AG08396 (cell line): ENCODE data around the gene FBXW7.
A peak's percentile ranks its signal among the peaks of the same experiment; 100 is the strongest.
"Not testable (repeated sequence)": the region's sequence is repeated elsewhere in the genome, so short reads cannot be mapped to it uniquely, and the experiment has no call there.

Experiments used
- DNase-seq: peaks from one replicate; pipeline ENCODE4 v3.0.0; 2012; ENCODE audit warnings: low spot score, mixed read lengths

Gene FBXW7, protein sequence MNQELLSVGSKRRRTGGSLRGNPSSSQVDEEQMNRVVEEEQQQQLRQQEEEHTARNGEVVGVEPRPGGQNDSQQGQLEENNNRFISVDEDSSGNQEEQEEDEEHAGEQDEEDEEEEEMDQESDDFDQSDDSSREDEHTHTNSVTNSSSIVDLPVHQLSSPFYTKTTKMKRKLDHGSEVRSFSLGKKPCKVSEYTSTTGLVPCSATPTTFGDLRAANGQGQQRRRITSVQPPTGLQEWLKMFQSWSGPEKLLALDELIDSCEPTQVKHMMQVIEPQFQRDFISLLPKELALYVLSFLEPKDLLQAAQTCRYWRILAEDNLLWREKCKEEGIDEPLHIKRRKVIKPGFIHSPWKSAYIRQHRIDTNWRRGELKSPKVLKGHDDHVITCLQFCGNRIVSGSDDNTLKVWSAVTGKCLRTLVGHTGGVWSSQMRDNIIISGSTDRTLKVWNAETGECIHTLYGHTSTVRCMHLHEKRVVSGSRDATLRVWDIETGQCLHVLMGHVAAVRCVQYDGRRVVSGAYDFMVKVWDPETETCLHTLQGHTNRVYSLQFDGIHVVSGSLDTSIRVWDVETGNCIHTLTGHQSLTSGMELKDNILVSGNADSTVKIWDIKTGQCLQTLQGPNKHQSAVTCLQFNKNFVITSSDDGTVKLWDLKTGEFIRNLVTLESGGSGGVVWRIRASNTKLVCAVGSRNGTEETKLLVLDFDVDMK

DNA sequence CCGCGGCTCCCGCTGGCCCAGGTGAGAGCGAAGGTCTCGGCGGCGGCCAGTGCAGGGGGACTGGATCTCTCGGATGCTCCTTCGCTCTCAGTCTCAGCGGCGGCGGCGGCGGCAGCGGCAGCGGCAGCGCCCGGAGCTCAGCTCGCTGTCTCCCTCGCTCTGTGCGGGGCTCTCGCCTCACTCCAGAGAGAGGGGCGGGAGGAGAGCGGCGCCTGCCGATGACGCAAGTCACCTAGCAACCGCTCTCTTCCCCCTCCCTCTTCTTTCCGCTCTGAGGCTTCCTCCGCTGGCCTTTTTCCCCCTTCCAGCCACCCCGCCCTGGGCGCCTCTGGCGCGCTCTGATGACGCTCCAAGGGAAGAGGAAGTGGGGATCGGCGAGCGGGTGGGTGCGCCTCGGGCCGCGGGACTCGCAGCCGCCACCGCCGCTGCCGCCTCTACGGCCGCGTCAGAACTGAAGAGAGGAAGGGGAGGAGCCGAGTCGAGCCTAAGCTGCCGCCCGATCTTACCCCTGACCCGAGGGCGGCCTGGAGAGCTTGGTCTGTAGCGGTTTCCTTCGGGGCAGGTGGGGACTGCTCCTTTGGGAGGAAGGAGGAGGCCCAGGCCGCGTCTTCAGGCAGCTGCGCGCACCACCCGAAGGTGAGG is at the start of gene FBXW7:
TSS of gene FBXW7 (minus strand) at position 190 of the 642 bp plus-strand sequence. CDS start 124,289 bp downstream, outside the sequence.
- DNase-seq = peak; percentile 98

DNA sequence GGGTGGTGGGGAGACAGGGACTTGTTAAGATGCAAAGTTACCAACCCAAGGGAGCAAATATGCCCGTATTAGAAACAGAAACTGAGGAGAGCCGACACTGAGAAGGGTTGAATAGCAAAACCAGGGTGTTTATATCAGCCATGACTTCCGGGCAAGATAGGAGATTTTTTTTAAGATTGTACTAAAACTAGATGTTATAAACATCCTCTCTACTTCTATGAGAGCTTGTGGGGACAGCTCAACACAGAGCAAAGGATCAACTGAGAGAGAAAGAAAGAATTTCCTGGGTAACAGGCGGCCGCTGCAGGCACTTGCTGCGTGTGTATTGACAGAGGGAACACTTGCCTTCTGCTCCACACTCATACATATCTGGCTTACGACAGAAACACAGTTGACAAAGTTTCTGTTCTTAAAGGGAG is 49.1 kb upstream of the FBXW7 start:
- DNase-seq = no peak

DNA sequence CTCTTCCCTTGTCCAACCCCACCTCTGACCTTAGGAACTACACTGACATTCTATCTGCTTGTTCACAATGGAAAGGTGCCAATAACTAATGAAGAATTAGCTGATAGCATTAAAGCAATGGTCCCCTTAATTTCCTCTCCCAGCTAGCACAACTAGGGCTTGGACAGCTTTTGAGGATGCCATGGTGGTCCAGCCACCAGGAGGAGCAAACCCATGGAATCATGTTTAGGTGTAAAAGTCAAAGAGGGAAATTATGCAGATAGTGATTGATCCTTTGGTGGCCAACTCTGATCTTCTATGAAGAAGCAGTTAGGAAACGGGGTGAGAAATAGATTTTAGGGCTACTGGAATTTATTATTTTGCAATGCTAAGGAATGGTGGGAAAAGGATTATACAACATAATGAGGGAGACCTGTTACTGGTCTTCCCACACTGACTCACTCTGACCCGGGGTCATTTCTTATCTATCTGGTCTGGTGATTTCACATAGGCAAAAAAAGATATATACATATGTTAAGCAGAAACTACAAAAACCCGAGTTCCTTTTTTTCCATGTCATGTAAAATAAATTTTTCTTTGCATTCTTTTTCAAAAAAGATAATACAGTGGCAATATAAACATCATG is 45.8 kb upstream of the FBXW7 start:
- no peak for DNase-seq

DNA sequence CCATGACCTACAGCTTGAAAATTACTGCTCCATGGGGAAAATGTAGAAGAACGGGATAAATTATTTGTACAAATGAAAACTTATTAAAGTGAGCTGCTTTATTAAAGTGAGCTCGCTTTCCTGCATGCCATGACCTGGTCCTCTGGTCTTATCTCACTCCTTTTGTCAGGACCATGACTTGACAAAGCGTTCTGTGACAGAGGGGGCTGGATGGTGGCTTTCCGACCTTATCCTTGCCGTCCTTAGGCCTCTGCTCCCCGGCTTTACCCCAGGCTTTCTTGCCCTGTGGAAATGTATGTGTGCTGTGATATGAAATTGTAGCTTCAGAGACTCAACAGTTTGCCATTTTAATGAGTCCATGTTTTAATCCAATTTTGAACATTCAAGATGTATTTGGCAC is 44.0 kb upstream of the FBXW7 start:
- no peak for DNase-seq

DNA sequence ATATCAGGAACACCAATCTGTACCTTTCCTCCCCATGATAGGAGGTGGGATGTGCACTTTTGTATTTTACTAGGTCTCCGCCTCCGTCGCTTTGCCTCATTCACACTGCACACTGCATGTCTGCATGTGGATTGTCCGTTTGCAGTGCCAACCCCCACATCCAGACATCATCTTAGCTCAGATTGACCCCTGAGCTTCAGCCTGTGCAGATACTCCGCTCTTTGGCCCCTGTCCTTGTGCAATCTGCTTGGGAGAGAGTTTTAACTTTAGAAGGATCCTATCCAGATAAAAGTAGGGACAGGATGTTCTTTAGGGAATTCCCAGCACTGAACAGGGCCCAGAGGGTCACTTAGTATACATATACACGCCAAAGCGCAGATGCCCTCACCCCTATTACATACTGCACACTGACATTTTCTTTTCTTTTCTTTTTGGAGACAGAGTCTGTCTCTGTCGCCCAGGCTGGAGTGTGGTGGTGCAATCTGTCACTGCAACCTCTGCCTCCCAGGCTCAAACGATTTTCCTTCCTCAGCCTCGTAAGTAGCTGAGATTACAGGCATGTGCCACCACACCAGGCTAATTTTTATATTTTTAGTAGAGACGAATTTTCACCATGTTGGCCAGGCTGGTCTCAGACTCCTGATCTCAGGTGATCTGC is 43.3 kb upstream of the FBXW7 start:
- no peak for DNase-seq

DNA sequence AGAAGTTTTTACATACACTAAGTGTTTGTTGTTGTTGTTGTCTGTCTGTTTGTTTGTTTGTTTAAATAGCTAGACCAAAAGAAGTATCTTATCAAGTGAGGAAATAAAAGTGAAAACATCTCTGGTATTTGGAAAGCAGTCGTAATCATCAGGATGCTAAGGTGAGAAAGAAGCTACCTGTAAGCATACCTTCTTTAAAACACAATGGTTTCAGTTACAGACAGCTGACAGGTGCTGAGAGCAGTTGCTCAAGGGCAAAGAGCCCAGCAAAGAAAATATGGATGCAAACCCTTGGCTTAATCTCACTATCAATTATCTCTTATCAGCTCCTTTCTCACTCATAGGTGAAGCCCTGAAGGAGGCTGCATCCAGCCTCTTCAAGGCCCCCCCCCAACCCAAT is 42.8 kb upstream of the FBXW7 start:
- DNase-seq = no peak

DNA sequence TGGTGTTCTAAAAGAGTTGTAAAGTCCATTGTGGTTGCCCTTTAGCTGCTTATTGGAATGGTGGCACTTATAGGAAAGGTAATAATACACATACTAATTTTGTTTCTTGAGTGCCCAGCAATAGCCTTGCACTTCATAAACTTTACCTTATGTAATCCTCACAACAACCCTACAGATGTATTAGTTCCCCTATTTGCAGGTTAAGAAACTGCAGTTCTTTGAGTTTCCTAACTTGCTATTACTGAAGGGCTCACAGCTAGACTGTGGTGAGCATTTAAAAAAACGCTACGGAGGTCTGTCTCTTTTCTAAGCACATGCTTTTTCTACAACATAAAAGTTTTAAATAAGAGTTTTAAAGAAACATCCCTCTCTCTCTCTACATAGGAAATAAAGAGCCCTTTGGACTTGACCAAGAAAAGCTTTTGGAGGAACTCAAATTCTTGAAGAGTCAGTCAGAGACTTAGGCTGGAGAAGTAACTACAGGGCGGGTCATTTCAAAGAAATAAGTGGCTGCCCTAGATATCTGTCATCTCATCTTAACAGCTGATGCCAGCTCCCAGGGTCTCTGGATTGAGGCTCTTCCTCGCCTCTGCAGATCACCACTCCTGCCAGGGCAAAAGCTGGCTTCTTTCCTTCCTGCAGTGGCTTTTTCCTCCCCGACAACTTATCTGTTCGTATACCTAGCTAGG is 42.0 kb upstream of the FBXW7 start:
- DNase-seq = no peak

DNA sequence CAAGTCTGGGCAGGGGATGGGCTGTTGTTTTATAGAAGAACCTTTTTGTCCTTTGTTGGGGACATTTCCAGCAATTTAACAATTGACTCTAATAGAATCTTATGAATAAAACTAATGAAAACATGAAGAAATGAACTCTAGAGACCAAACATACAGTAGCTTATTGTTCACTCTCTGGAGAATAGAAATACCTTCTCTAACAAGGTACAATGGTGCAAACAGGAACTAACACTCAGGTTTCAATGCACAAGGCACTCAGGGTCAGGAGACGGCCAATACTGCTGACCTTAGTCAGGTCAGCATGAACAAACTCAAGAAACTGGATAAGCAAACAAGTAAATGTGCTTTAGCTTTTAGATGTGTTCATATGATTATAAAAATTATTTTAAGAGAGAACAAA is 39.6 kb upstream of the FBXW7 start:
- DNase-seq = no peak

DNA sequence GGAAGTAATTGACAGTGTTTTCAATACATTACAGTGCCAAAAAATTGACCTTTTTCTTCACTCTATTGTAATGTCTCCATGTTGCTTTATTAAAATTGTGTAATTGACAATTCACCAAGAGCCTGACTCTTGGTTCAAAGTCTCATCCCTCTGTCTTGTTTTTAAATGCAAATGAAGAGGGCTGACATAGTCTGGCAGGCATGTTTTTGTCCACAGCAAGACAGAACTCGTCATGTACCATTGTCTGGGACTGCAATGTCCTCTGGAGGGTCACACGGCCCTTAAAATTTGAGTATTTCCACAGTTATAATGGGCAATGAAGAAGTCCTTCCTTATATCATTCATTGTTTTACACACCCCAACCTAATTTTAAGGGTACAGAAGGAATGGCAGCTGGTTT is 38.0 kb upstream of the FBXW7 start:
- DNase-seq = no peak

DNA sequence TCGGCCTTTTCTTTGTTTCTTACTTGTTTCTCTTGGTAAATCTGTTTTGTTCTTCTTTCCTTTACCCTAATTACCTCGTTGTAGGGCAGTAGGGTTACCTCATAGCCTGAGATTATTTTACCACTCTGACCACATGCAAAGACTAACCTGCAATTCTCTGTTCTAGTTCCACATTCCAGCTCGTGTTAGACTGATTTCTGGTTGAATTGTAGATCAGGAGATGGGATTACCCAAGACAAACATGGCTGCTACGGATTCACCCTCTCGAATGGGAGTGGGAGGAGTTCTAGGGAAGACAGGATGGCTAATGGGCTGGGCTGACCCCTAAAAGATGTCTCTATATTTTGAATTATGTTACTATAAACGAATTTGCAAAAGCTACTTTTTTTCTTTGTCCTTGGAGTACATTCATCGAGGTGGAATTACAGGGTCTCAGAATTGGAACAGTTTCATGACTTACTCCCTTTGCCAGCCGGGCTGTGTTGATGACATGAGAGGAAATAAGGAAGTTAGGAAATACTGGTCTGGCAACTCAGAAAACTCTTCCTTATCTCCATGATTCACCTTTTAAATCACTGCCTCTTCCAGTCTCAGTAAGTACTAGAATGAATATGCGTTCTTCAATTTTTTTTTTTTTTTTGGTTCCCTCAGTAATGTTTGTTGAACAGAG is 36.7 kb upstream of the FBXW7 start:
- DNase-seq = no peak

DNA sequence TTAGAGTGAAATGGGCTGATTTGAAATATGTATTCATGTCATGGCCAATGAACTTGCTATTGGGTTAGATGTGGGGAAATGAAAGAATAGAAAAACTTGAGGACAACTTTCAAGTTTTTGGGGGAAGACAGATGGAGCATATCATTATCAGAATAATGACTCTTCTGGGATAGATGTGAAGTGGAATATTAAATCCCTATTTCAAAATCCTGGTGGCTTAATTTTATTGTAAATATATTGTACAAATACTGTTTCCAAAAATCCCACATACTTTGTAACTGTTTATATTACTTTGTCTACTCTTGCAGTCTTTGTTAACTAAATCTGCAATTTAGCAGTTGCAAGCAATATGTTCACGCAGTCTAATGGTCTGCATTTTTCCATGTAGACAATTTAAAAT is 35.9 kb upstream of the FBXW7 start:
- DNase-seq = no peak

DNA sequence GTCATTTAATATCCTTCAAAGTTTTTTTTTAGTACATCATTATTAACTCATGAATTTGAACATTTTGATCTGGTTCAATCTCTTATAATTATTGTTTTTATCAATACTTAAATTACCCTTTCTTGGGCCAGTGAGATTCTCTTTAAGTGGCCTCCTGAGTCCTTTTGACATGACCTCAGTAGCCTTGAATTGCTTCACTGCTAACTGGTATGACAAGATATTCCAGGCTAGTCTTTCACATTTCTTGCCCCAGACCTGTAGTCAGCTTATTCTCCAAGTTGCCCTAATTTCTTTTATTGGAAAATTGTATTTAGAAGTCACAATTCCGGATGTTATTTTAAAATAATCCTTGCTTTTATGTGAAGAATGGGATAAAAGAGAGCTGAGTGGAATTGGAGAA is 35.4 kb upstream of the FBXW7 start:
- DNase-seq = no peak

DNA sequence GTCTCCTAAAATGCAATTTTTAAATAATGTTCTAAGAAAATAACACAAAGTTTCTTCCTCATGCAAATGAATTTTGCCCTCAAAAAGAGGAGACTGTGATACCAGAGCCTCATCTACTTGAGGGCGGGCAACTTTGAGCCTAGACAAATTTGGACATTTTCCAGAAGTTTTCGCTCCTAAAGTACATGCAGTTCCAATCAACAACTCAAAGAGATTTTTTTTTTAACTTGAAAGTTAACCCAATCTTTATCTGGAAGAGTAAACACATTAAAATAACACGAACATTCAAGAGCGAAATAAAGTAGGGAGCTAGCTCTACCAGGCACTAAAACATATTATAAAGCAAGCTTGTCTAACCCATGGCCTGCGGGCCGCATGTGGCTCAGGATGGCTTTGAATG is 29.4 kb upstream of the FBXW7 start:
- DNase-seq = no peak

DNA sequence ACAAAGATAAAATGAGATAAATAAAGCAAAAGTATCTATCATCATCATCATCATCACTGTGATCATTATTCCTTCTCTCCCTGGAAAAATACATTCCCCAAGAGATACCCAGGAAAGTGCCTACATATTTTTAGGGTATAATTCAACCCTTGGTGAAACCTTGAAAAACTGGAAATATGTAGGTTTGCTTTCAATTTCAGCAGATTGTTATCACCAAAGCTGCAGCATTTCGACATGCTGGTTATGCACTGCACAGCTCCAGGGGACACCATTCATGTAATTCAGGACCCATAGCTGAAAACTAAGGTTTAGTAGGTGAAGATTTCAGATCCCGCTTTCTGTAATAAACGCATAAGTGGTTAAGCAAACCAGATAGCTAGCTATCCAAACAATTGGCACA is 28.4 kb upstream of the FBXW7 start:
- no peak for DNase-seq

DNA sequence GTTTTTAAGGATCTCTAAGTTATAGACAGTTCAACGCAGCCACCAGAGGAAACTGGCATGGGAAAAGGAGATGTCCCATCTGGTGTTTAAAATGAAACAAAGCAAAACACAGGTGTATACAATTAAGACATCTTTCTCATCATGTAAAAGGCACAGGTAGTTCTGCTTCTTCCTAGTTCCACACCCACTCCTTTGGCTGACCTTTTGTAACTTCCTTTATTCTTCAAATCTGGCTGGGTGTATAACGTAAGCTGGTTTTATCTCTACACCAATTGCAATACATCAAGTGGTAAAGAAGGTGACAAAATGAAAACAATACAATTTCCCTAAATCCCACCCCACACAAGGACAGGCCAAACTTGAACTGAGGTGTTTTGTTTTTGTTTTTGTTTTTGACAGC is 27.3 kb upstream of the FBXW7 start:
- no peak for DNase-seq

DNA sequence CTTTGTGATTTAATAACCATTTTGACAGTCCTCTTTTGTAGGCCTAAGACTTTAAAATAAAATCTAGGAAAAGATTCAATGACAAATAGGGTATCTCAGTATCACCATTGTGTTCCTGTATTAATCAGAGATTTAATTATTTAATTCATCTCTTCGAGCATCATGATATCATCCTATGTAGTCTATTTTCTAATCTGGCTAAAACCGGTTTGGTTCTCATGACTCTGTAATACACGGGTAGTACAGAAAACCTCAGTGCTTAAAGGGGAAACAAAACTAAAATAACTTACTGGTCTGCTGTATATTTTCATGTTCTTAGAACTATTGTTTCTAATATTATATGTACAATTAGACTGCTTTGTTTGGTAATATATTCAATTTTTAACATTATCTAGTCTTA is 23.7 kb upstream of the FBXW7 start:
- no peak for DNase-seq

DNA sequence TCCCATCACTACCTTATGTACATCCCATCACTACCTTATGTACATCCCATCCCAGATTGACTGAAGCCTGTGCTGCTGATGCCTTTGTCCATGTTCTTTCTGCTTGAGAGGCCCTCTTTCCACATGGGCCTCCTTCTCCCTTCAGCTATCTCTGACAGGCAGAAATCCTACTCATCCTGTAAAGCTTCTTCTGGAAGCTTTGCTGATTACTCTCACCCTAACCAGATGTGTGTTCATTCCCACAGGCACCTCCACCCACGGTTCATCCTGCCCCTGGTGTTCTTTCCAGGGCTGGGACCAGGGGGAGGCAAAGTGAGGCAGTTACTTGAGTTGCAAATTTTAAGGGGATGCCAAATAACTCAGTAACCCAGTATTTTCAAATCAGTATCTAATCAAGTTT is 22.5 kb upstream of the FBXW7 start:
- no peak for DNase-seq

DNA sequence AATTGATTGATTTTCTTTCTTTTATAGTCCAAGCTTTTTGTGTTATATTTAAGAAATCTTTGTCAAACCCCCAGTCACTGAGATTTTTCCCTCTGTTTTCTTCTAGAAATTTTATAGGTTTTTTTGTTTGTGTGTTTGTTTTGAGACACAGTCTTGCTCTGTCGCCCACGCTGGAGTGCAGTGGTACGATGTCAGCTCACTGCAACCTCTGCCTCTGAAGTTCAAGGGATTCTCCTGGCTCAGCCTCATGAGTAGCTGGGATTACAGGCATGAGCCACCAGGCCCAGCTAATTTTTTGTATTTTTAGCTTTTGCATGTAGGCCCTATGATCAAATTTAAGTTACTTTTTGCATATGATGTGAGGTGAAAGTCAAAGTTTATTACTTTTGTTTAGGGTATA is 20.9 kb upstream of the FBXW7 start:
- no peak for DNase-seq

DNA sequence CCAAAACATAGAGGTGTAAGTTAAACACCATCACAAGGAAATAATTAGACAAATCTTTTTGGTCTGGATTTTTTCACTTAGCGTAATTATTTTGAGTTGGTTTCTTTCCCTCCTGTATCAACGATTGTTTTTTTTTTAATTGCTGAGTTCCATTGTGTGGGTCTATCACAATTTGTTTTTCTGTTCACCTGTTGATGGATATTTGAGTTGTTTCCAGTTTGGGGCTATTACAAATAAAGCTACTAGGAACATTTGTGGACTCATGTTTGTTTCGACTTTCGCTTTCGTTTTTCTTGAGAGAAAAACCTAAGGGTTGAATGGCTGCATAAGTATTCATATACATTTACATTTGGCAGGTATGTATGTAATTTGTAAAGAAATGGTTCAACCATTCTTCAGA is 20.4 kb upstream of the FBXW7 start:
- DNase-seq = no peak

DNA sequence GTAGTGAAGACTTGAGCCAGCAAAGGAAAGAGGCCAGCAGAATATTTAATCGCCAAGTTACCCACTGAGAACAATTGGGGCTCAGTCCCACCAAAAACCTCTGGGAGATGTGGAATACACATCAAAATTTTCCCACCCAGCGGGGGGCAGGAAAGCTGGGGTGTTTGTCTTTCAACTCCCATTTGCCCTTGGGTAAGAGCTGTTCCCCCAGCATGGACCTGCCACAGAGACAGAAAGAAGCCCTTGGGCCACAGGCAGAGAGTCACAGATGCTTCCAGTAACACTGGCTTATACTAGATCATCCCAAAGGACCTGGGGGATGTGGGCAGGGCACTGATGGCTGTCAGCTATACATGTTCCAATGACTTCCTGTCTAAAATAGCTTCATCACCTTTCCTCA is 18.9 kb upstream of the FBXW7 start:
- no peak for DNase-seq

DNA sequence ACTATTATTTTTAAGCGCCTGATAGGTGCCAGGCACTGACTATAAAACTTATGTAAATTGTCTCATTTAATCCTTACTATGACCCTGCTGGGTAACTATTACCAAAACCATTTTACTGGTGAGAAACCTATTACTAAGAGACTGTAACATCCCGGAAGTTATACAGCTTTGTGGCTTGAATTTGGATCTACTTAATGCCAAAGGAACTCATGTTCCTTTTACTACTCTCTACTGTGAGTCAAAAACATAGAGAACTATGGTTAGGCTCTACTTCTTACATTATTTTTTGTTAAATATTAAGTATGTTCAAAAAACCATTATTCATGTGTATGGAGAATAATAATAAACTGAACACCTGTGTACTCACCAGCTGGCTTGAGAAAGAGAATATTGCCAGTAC is 14.8 kb upstream of the FBXW7 start:
- DNase-seq = not testable (repeated sequence)
